Esophagus squamous epithelium (tissue), 5 donors: ENCODE measurements around the gene SPINT2. TPM values are rescaled to one million over a fixed set of nuclear protein-coding genes. Genes with fewer than 3 reads are reported as not detected.

ENCODE experiments used
- DNase-seq: peaks from one replicate; lab custom pipeline; 2025; lab: John Stamatoyannopoulos, UW
- H3K27ac ChIP-seq, 4 donors: fragments of 200-600 bp; sonication (generic); one replicate each; pipeline ENCODE4 v1.5.1; 2016 to 2019; ENCODE audit warnings: mild to moderate bottlenecking in 1 of 4
- H3K27me3 ChIP-seq, 4 donors: fragments of 200-600 bp; sonication (generic); 1 replicate in 3 of 4; 2 replicates in 1 of 4; pipeline versions ENCODE4 v1.5.1 to v1.6.0; 2017 to 2021; ENCODE audit warnings: antibody characterized with exemption in 1 of 4
- H3K36me3 ChIP-seq, 3 donors: fragments of 200-600 bp; sonication (generic); one replicate each; pipeline ENCODE4 v1.5.1; 2016 to 2019
- H3K4me1 ChIP-seq, 3 donors: fragments of 200-600 bp; sonication (generic); one replicate each; pipeline ENCODE4 v1.5.1; 2017 to 2019
- H3K4me3 ChIP-seq, 4 donors: fragments of 200-600 bp; sonication (generic); 1 replicate in 3 of 4; 2 replicates in 1 of 4; pipeline ENCODE4 v1.5.1; 2016 to 2019; ENCODE audit warnings: mild to moderate bottlenecking in 2 of 4, moderate library complexity in 1 of 4
- H3K9me3 ChIP-seq, 3 donors: fragments of 200-600 bp; sonication (generic); one replicate each; pipeline ENCODE4 v1.5.1; 2016 to 2019
- CTCF ChIP-seq, 6 experiments: fragments of 450-650 bp in 4 of 6; fragments of 200-600 bp in 2 of 6; sonication (generic) in 2 of 6; IDR thresholded peaks; one replicate each; pipeline ENCODE4 v1.5.1; 2016 to 2019; ENCODE audit warnings: antibody characterized with exemption in 6 of 6, mild to moderate bottlenecking in 4 of 6, moderate library complexity in 4 of 6
- POLR2A ChIP-seq, 4 donors: fragments of 450-650 bp; IDR thresholded peaks; one replicate each; pipeline ENCODE4 v1.6.1; 2017; ENCODE audit warnings: antibody characterized with exemption in 4 of 4, mild to moderate bottlenecking in 4 of 4, moderate library complexity in 3 of 4
- WGBS, 2 donors: methylation state at CpG; one replicate each; pipeline ENCODE4 v1.1.5; 2018; 5-methylcytosine and 5-hydroxymethylcytosine counted together
- intact Hi-C: fragments of 100-400 bp; cut with DNase I; formaldehyde crosslinking; loops from one replicate; pipeline ENCODE4 v1.15.0; 2022
- total RNA-seq, 4 donors: library from RNA; depleted of rRNA; stranded (reverse); fragments of >200 nt; gene quantifications; one replicate each; pipeline ENCODE4 v1.1.0, GENCODE V29; 2016
- donor health status: DM: yes; HTN: yes; CAD: no.

The SPINT2 gene
- total RNA-seq, 4 donors from 2014 or later, result 345 to 663 (median 433) TPM

- H3K4me1 ChIP-seq, result peaks cover 0 to 7% (median 2%) of the 10 kb centered on the region in 3 donors
- H3K9me3 ChIP-seq, result no peaks in the 10 kb centered on the region
- H3K27me3 ChIP-seq, result peaks cover 0 to 49% (median 0%) of the 10 kb centered on the region in 4 donors
- no peaks in the 10 kb centered on the region for H3K36me3 ChIP-seq
- no peak overlapping the region for H3K4me3 ChIP-seq
- TF ChIP-seq CTCF (IDR thresholded peaks at IDR 0.05), result no peak
- no peak for DNase-seq
- intact Hi-C loops, result no loop called here
- WGBS, 2 donors, result 89 to 94% methylated on average over 4 of the region's 4 CpGs
- H3K27ac ChIP-seq, result no peak overlapping the region
Observed at GRCh38 chr19:38234615-38235014, 29.8 kb upstream of the SPINT2 start.

- H3K9me3 ChIP-seq, result no peaks in the 10 kb centered on the region
- intact Hi-C loops, result no loop called here
- WGBS, 2 donors, result 57 to 66% methylated on average over 8 of the region's 8 CpGs
- no peaks in the 10 kb centered on the region for H3K36me3 ChIP-seq
- H3K27me3 ChIP-seq, result peaks cover 0 to 3% (median 0%) of the 10 kb centered on the region in 4 donors
- DNase-seq, result no peak
- TF ChIP-seq POLR2A (IDR thresholded peaks at IDR 0.05) (no peak), CTCF (IDR thresholded peaks at IDR 0.05) (no peak)
- no peak overlapping the region for H3K27ac ChIP-seq
- peaks cover 0 to 14% (median 0%) of the 10 kb centered on the region in 3 donors for H3K4me1 ChIP-seq
- H3K4me3 ChIP-seq, result no peak overlapping the region
Observed at GRCh38 chr19:38239816-38240215, 24.6 kb upstream of the SPINT2 start.

GRCh38 chr19:38243279-38243673, 21.1 kb upstream of the SPINT2 start:
- DNase-seq, result no peak
- no peak for TF ChIP-seq POLR2A (IDR thresholded peaks at IDR 0.05)
- no peaks in the 10 kb centered on the region for H3K36me3 ChIP-seq
- intact Hi-C loops, result no loop called here
- H3K4me1 ChIP-seq, result peaks cover 0 to 44% (median 0%) of the 10 kb centered on the region in 3 donors
- 52 to 59% methylated on average over 10 to 15 of the region's 15 CpGs for WGBS, 2 donors
- H3K27ac ChIP-seq, result peak overlapping the region in 1 of 4 donors; percentile 48
- no peaks in the 10 kb centered on the region for H3K9me3 ChIP-seq
- no peaks in the 10 kb centered on the region for H3K27me3 ChIP-seq
- H3K4me3 ChIP-seq, result peak overlapping the region in 3 of 4 donors; percentile 11 to 39 (median 25)

- no peak for DNase-seq
- peaks cover 0 to 55% (median 4%) of the 10 kb centered on the region in 3 donors for H3K4me1 ChIP-seq
- intact Hi-C loops, result loop anchor here (2.0 kb wide), 1 partner anchor 89 kb away; the partner anchor contains the start of gene CATSPERG
Observed at GRCh38 chr19:38245826-38246498, 18.4 kb upstream of the SPINT2 start.

GRCh38 chr19:38247126-38247525, 17.2 kb upstream of the SPINT2 start:
- no peaks in the 10 kb centered on the region for H3K9me3 ChIP-seq
- peaks cover 0 to 66% (median 15%) of the 10 kb centered on the region in 3 donors for H3K4me1 ChIP-seq
- H3K27ac ChIP-seq, result peak overlapping the region; percentile 20 to 82 (median 58)
- TF ChIP-seq POLR2A (IDR thresholded peaks at IDR 0.05), result no peak
- WGBS, 2 donors, result 68 to 69% methylated on average over 3 to 5 of the region's 5 CpGs
- intact Hi-C loops, result no loop called here
- H3K27me3 ChIP-seq, result no peaks in the 10 kb centered on the region
- no peak for DNase-seq
- H3K4me3 ChIP-seq, result no peak overlapping the region
- H3K36me3 ChIP-seq, result no peaks in the 10 kb centered on the region

More at GRCh38 chr19:38245826-38246498, 18.4 kb upstream of the SPINT2 start:
- Histone ChIP-seq H3K27ac (peak overlapping the region in 2 of 4 donors; percentile 77 to 82), H3K27me3 (no peaks in the 10 kb centered on the region), H3K36me3 (no peaks in the 10 kb centered on the region), H3K9me3 (no peaks in the 10 kb centered on the region), H3K4me3 (no peak overlapping the region)
- TF ChIP-seq POLR2A (IDR thresholded peaks at IDR 0.05) (no peak), CTCF (IDR thresholded peaks at IDR 0.05) (no peak)
- WGBS, 2 donors, result 58% methylated on average over 14 of the region's 14 CpGs

GRCh38 chr19:38247734-38248268, 16.6 kb upstream of the SPINT2 start:
- no peaks in the 10 kb centered on the region for H3K27me3 ChIP-seq
- no peaks in the 10 kb centered on the region for H3K9me3 ChIP-seq
- no peak for DNase-seq
- H3K36me3 ChIP-seq, result no peaks in the 10 kb centered on the region
- no peak for TF ChIP-seq CTCF (IDR thresholded peaks at IDR 0.05)
- TF ChIP-seq POLR2A (IDR thresholded peaks at IDR 0.05), result no peak
- intact Hi-C loops, result no loop called here
- H3K27ac ChIP-seq, result peak overlapping the region in 3 of 4 donors; percentile 45 to 77 (median 48)
- H3K4me1 ChIP-seq, result peaks cover 0 to 73% (median 17%) of the 10 kb centered on the region in 3 donors
- WGBS, 2 donors, result 66 to 69% methylated on average over 6 to 8 of the region's 9 CpGs
- no peak overlapping the region for H3K4me3 ChIP-seq
